ES-I3 (cell line): ENCODE data around the gene CREB3L1.

Source experiments
- H3K36me3 ChIP-seq: 2 replicates; pipeline ENCODE4 v1.6.1; 2013; ENCODE audit warnings: mild to moderate bottlenecking, low read length, control low read depth, moderate library complexity; ENCODE audit not compliant: insufficient read depth
- H3K4me1 ChIP-seq: 2 replicates; pipeline ENCODE4 v1.6.1; 2013; ENCODE audit warnings: mild to moderate bottlenecking, control low read depth, low read length; ENCODE audit not compliant: insufficient read depth
- H3K9ac ChIP-seq: 2 replicates; pipeline ENCODE4 v1.6.1; 2013; ENCODE audit warnings: low read depth, mild to moderate bottlenecking, low read length, moderate library complexity
- H3K9me3 ChIP-seq: 2 replicates; pipeline ENCODE4 v1.6.1; 2013; ENCODE audit warnings: mild to moderate bottlenecking, low read length, moderate library complexity; ENCODE audit not compliant: control insufficient read depth, insufficient read depth

CREB3L1 gene

GRCh38 chr11:46343520-46343919, 66.1 kb downstream of the CREB3L1 start:
- H3K9ac ChIP-seq: no peak overlapping the region
- H3K9me3 ChIP-seq: no peaks in the 10 kb centered on the region
- H3K4me1 ChIP-seq: peaks cover 69% of the 10 kb centered on the region
- H3K36me3 ChIP-seq: no peaks in the 10 kb centered on the region

GRCh38 chr11:46345131-46345597, 67.7 kb downstream of the CREB3L1 start:
- H3K4me1 ChIP-seq: peaks cover 65% of the 10 kb centered on the region
- H3K9ac ChIP-seq: peak overlapping the region; percentile 50
- no peaks in the 10 kb centered on the region for H3K36me3 ChIP-seq
- H3K9me3 ChIP-seq: no peaks in the 10 kb centered on the region

GRCh38 chr11:46345881-46346484, 68.5 kb downstream of the CREB3L1 start:
- H3K9me3 ChIP-seq: no peaks in the 10 kb centered on the region
- H3K9ac ChIP-seq: peak overlapping the region; percentile 50
- peaks cover 59% of the 10 kb centered on the region for H3K4me1 ChIP-seq
- no peaks in the 10 kb centered on the region for H3K36me3 ChIP-seq

- Histone ChIP-seq H3K9ac (peak within 1 kb of the TSS; percentile 56), H3K9me3 (no peaks in the 10 kb centered on the region), H3K4me1 (peaks cover 55% of the 10 kb centered on the region), H3K36me3 (no peaks in the 10 kb centered on the region)
Observed at GRCh38 chr11:46346886-46347636, 69.6 kb downstream of the CREB3L1 start, which contains the start of gene DGKZ. TSS of gene DGKZ (plus strand) at chr11:46347463. CDS start at chr11:46347660, 197 bp downstream.

- H3K9me3 ChIP-seq: no peaks in the 10 kb centered on the region
- H3K9ac ChIP-seq: peak overlapping the region; percentile 56
- H3K4me1 ChIP-seq: peaks cover 49% of the 10 kb centered on the region
- H3K36me3 ChIP-seq: no peaks in the 10 kb centered on the region
Observed at GRCh38 chr11:46347637-46348311, 70.3 kb downstream of the CREB3L1 start.

GRCh38 chr11:46348566-46349401, 71.3 kb downstream of the CREB3L1 start:
- H3K9me3 ChIP-seq: no peaks in the 10 kb centered on the region
- peaks cover 46% of the 10 kb centered on the region for H3K4me1 ChIP-seq
- H3K36me3 ChIP-seq: no peaks in the 10 kb centered on the region
- peak overlapping the region; percentile 56; the same call in 1 of the 2 replicates for H3K9ac ChIP-seq

GRCh38 chr11:46350695-46351094, 73.2 kb downstream of the CREB3L1 start:
- Histone ChIP-seq H3K9me3 (no peaks in the 10 kb centered on the region), H3K4me1 (peaks cover 37% of the 10 kb centered on the region), H3K36me3 (no peaks in the 10 kb centered on the region), H3K9ac (no peak overlapping the region)

GRCh38 chr11:46351148-46351547, 73.7 kb downstream of the CREB3L1 start:
- Histone ChIP-seq H3K4me1 (peaks cover 34% of the 10 kb centered on the region), H3K9ac (no peak overlapping the region), H3K9me3 (no peaks in the 10 kb centered on the region), H3K36me3 (peaks cover under 1% of the 10 kb centered on the region; the same call in 1 of the 2 replicates)

- Histone ChIP-seq H3K9me3 (no peaks in the 10 kb centered on the region), H3K36me3 (peaks cover 3% of the 10 kb centered on the region; the same call in 1 of the 2 replicates), H3K9ac (no peak overlapping the region)
Observed at GRCh38 chr11:46351606-46352005, 74.1 kb downstream of the CREB3L1 start.

GRCh38 chr11:46352063-46352841, 74.8 kb downstream of the CREB3L1 start:
- H3K36me3 ChIP-seq: peaks cover 3% of the 10 kb centered on the region; the same call in 1 of the 2 replicates
- peaks cover 35% of the 10 kb centered on the region for H3K4me1 ChIP-seq
- H3K9me3 ChIP-seq: no peaks in the 10 kb centered on the region
- no peak overlapping the region; the same call in 1 of the 2 replicates for H3K9ac ChIP-seq

More at GRCh38 chr11:46351606-46352005, 74.1 kb downstream of the CREB3L1 start:
- peaks cover 34% of the 10 kb centered on the region for H3K4me1 ChIP-seq

GRCh38 chr11:46353698-46354097, 76.2 kb downstream of the CREB3L1 start:
- no peak overlapping the region for H3K9ac ChIP-seq
- peaks cover 34% of the 10 kb centered on the region for H3K4me1 ChIP-seq
- H3K36me3 ChIP-seq: peaks cover 3% of the 10 kb centered on the region; the same call in 1 of the 2 replicates
- H3K9me3 ChIP-seq: no peaks in the 10 kb centered on the region

- H3K36me3 ChIP-seq: peaks cover 3% of the 10 kb centered on the region; the same call in 1 of the 2 replicates
- H3K9ac ChIP-seq: no peak overlapping the region
- no peaks in the 10 kb centered on the region for H3K9me3 ChIP-seq
- peaks cover 33% of the 10 kb centered on the region for H3K4me1 ChIP-seq
Observed at GRCh38 chr11:46356924-46357482, 79.5 kb downstream of the CREB3L1 start.

GRCh38 chr11:46357483-46357936, 80.0 kb downstream of the CREB3L1 start:
- Histone ChIP-seq H3K9me3 (no peaks in the 10 kb centered on the region), H3K4me1 (peaks cover 38% of the 10 kb centered on the region), H3K9ac (no peak overlapping the region), H3K36me3 (peaks cover 3% of the 10 kb centered on the region; the same call in 1 of the 2 replicates)
